ENCODE data around the gene RNF13.

- no peak for TF ChIP-seq POLR2A (IDR thresholded peaks at IDR 0.05)
- no peak for TF ChIP-seq POLR2AphosphoS5 (IDR thresholded peaks at IDR 0.05)
Measured at GRCh38 chr3:149772861-149773260, 40.2 kb upstream of the RNF13 start.

Measured in breast epithelium (tissue), 3 donors.